Coronary artery (tissue), 2 donors: ENCODE measurements around the gene MYH7B.
A peak's percentile ranks its signal among the peaks of the same experiment; 100 is the strongest.

Source experiments
- DNase-seq: peaks from one replicate; pipeline ENCODE4 v3.0.0-alpha.2; 2017; ENCODE audit warnings: low spot score
- H3K27ac ChIP-seq, 2 donors: fragments of 200-600 bp; sonication (generic); one replicate each; pipeline ENCODE4 v1.5.1; 2016 to 2019
- H3K4me3 ChIP-seq: fragments of 200-600 bp; sonication (generic); 2 replicates; pipeline ENCODE4 v1.5.1; 2016; ENCODE audit warnings: mild to moderate bottlenecking, moderate library complexity
- TF ChIP-seq, protein P1 (sequence below): fragments of 200-600 bp; sonication (generic); IDR thresholded peaks from one replicate; pipeline ENCODE4 v1.5.1; 2019; ENCODE audit warnings: antibody characterized with exemption

MYH7B gene

DNA sequence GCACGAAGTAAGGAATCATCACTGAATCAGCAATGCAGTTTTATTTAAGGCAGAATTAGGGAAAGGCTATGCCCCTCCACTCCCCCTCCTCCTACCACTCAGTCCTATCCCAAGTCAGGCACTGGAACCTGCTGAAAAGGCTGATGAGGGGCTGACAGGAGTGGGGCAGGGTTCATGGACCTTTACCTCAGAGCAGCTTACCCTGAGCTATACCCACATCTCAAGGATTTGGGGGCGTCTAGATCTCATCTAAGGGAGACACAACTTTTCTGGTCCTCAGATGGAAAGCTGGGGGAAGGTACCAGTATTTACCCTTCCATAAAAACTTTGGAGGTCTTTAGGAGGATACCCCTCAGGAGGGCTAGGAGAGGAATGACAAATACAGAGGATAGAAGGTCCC lies 27.3 kb upstream of the MYH7B start:
- H3K27ac ChIP-seq: no peak overlapping the region
- TF ChIP-seq, protein P1, sequence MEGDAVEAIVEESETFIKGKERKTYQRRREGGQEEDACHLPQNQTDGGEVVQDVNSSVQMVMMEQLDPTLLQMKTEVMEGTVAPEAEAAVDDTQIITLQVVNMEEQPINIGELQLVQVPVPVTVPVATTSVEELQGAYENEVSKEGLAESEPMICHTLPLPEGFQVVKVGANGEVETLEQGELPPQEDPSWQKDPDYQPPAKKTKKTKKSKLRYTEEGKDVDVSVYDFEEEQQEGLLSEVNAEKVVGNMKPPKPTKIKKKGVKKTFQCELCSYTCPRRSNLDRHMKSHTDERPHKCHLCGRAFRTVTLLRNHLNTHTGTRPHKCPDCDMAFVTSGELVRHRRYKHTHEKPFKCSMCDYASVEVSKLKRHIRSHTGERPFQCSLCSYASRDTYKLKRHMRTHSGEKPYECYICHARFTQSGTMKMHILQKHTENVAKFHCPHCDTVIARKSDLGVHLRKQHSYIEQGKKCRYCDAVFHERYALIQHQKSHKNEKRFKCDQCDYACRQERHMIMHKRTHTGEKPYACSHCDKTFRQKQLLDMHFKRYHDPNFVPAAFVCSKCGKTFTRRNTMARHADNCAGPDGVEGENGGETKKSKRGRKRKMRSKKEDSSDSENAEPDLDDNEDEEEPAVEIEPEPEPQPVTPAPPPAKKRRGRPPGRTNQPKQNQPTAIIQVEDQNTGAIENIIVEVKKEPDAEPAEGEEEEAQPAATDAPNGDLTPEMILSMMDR: no peak
- no peak for DNase-seq
- no peak overlapping the region for H3K4me3 ChIP-seq

DNA sequence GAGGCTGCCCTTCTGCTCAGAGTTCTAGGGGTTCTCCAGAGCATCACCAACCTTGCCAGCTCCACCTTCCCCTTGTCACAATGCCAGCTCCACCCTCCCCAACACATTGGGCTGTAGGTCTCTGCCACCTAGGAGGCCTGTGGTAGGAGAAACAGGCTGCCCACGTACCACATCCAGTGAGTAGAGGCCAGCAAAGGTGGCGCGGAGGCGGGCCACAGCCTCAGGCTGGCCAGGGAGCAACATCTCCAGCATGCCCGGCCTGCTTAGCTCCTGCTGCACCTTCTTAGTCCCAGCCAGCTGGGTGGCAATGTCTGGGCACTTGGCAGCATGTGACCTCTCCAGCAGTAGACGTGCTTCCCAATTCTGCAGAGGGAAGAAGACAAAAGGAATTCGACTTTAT lies 23.9 kb upstream of the MYH7B start:
- no peak overlapping the region for H3K4me3 ChIP-seq
- no peak overlapping the region for H3K27ac ChIP-seq
- TF ChIP-seq, protein P1: no peak
- DNase-seq: no peak

DNA sequence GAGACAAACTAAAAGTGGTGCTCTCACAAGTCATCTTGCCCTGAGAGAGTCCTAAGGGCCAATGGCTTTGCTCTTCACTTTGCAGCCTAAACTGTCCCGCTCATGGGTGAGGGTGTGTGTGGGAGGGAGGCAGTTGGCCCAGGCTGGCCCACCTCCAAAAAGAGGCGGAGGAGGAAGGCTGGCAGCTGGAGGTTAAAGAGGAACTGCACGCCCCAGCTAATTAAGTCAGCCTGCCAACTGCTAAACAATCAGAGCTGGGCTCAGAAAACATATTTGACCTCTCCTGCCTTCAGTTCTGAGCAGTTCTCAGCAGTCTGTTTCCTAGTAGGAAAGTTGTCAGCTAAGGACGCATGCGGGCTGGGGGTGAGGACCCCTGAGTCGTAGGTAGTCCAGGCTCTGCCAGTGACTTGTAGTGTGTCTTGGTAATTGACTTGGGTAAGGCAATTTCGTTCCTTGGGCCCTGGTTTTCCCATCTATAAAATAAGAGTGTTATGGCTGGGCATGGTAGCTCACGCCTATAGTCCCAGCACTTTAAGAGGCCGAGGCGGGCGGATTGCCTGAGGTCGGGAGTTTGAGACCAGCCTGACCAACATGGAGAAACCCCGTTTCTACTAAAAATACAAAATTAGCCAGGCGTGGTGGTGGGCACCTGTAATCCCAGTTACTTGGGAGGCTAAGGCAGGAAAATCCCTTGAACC lies 17.1 kb upstream of the MYH7B start:
- TF ChIP-seq, protein P1: no peak
- no peak overlapping the region for H3K4me3 ChIP-seq
- DNase-seq: no peak
- H3K27ac ChIP-seq: peak overlapping the region in 1 of 2 donors; percentile 39

DNA sequence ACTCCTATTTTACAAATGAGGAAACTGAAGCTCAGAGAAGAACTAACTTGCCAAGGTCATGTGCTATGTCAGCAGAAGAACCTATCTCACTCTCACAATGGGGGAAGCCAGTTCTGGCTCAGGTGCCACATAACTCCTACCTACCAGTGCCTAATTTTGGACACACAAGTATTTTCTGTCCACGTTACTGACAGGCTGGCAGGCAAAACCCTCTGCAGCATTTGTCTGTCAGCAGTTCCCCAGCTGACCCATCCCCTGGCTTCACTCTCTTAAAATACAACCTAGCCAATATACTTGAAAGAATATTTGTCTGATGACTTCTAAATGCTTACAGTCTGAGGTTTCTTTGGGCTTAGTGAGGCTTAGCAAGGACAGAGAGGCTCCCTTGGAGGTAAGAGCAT lies 15.6 kb upstream of the MYH7B start:
- no peak for DNase-seq
- TF ChIP-seq, protein P1: no peak
- Histone ChIP-seq H3K4me3 (no peak overlapping the region), H3K27ac (no peak overlapping the region)

DNA sequence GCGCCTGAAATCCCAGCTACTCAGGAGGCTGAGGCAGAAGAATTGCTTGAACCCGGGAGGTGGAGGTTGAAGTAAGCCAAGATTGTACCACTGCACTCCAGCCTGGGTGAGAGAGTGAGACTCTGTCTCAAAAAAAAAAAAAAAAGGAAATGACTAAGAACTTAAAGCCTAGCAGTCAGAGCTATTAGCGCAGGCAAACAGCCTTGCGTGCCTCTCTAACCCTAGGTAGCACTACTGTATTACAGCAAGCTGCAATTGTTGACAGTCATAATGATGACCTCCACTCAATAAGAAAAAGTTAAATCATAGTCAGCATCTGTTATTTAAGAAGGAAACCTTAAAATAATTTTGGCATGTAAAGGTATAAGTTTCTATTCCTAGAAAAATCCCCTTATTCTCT lies 14.4 kb upstream of the MYH7B start:
- no peak for DNase-seq
- TF ChIP-seq, protein P1: no peak
- H3K27ac ChIP-seq: no peak overlapping the region
- no peak overlapping the region for H3K4me3 ChIP-seq

DNA sequence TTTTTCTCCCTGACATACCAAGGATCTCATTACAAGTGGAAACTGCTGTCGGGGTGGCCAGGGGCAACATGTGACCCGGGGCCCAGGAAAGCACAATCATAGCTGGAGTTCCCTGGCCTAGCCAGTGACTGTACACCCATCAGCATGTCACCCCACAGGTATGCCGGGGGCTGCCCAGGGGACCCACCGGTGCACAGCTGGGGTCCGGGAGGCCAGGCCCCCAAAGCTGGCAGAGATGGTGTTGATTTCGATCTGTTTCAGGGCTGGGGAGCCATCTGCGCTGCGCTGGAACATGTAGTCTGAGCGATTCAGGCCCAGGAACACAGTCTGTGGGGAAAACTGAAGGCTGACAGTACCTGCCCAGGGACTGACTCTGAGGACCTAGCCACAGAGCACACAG lies 13.4 kb upstream of the MYH7B start:
- TF ChIP-seq, protein P1: no peak
- Histone ChIP-seq H3K27ac (no peak overlapping the region), H3K4me3 (no peak overlapping the region)
- DNase-seq: no peak

DNA sequence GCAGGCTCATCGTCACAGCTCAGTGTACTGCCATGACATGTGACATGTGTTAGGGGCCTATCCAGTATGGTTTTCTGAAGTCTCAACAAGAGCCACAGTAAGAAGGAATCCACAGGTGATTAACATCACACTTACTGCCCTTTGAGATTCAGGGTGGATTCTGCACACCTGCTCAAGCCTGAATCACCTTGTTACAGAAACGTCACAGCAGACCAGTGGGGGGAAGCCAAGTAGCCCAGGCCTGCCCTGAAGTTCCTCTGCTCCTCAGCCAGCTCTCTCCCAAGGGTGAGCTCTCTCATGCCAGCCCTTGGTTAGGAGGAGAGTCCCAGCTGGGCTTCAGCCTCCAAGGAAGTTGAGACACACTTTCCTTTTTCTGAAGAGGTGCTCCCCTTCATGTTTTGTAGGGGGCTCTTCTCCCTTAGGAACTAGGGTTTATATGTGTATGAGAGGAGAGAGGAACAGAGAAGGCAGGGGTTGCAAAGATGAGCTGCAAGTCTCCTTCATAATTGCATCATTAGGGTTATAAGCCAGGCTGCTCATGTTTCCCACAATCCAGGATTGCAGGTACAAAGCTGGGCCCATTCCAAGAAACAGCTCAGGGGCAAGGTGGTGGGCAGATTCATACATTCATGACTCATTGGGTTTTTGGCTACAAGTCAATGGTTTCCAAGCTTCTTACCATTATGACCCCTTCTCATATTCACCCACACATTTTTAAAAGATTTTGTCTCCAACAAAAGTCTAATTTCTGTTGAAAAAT lies 11.7 kb upstream of the MYH7B start:
- no peak for DNase-seq
- Histone ChIP-seq H3K27ac (no peak overlapping the region), H3K4me3 (no peak overlapping the region)
- TF ChIP-seq, protein P1: no peak
